ENCODE data around the gene NAALADL2. TPM values are rescaled to one million over a fixed set of nuclear protein-coding genes. Genes with fewer than 3 reads are reported as not detected.
"Not testable (repeated sequence)": the region's sequence is repeated elsewhere in the genome, so short reads cannot be mapped to it uniquely, and the experiment has no call there.

The NAALADL2 gene
- total RNA-seq, 4 donors from 2014 or later, result 10.3 to 16.7 (median 10.9) TPM

GRCh38 chr3:175457301-175457700 is 598.2 kb downstream of the NAALADL2 start:
- peaks cover 0 to 5% (median 0%) of the 10 kb centered on the region in 4 donors for H3K9me3 ChIP-seq
- WGBS, 2 donors, result 99 to 100% methylated on average over 2 of the region's 2 CpGs
- peaks cover 0 to 3% (median 0%) of the 10 kb centered on the region in 3 donors for H3K36me3 ChIP-seq
- H3K27ac ChIP-seq, result no peak overlapping the region
- no peak for TF ChIP-seq EP300 (IDR thresholded peaks at IDR 0.05)
- TF ChIP-seq CTCF (IDR thresholded peaks at IDR 0.05), result no peak
- TF ChIP-seq POLR2A (IDR thresholded peaks at IDR 0.05), result no peak
- no peaks in the 10 kb centered on the region for H3K4me1 ChIP-seq
- no peak for DNase-seq (ENCODE audit: low spot score in 2 of 2)
- H3K27me3 ChIP-seq, result no peaks in the 10 kb centered on the region
- no peak overlapping the region for H3K4me3 ChIP-seq

- not testable (repeated sequence) for H3K4me3 ChIP-seq; H3K4me1 ChIP-seq; DNase-seq (ENCODE audit: low spot score in 2 of 2); H3K9me3 ChIP-seq; H3K27ac ChIP-seq; H3K27me3 ChIP-seq; H3K36me3 ChIP-seq
- WGBS, 2 donors, result 95 to 97% methylated on average over 4 of the region's 4 CpGs
Measured at GRCh38 chr3:175460849-175461399, 601.8 kb downstream of the NAALADL2 start.

- H3K27ac ChIP-seq, result no peak overlapping the region
- 82 to 84% methylated on average over 3 of the region's 3 CpGs for WGBS, 2 donors
- H3K36me3 ChIP-seq, result peaks cover 0 to 3% (median 0%) of the 10 kb centered on the region in 3 donors
- no peak overlapping the region for H3K4me3 ChIP-seq
- TF ChIP-seq CTCF (IDR thresholded peaks at IDR 0.05) (no peak), POLR2A (IDR thresholded peaks at IDR 0.05) (no peak), EP300 (IDR thresholded peaks at IDR 0.05) (no peak)
- DNase-seq (ENCODE audit: low spot score in 2 of 2), result no peak
- H3K9me3 ChIP-seq, result peaks cover 0 to 5% (median 0%) of the 10 kb centered on the region in 4 donors
- no peaks in the 10 kb centered on the region for H3K4me1 ChIP-seq
- H3K27me3 ChIP-seq, result no peaks in the 10 kb centered on the region
Measured at GRCh38 chr3:175464362-175464761, 605.2 kb downstream of the NAALADL2 start.

- Histone ChIP-seq H3K4me1 (no peaks in the 10 kb centered on the region), H3K4me3 (no peak overlapping the region), H3K27me3 (no peaks in the 10 kb centered on the region), H3K9me3 (no peaks in the 10 kb centered on the region), H3K36me3 (no peaks in the 10 kb centered on the region), H3K27ac (no peak overlapping the region)
- TF ChIP-seq CTCF (IDR thresholded peaks at IDR 0.05) (no peak), POLR2A (IDR thresholded peaks at IDR 0.05) (no peak), EP300 (IDR thresholded peaks at IDR 0.05) (no peak)
- DNase-seq (ENCODE audit: low spot score in 2 of 2), result no peak
Measured at GRCh38 chr3:175469124-175469523, 610.0 kb downstream of the NAALADL2 start.

GRCh38 chr3:175475765-175476164 is 616.6 kb downstream of the NAALADL2 start:
- H3K9me3 ChIP-seq, result no peaks in the 10 kb centered on the region
- DNase-seq (ENCODE audit: low spot score in 2 of 2), result no peak
- no peak overlapping the region for H3K4me3 ChIP-seq
- peaks cover 0 to 5% (median 0%) of the 10 kb centered on the region in 4 donors for H3K4me1 ChIP-seq
- 86 to 87% methylated on average over 4 of the region's 4 CpGs for WGBS, 2 donors
- H3K36me3 ChIP-seq, result no peaks in the 10 kb centered on the region
- no peaks in the 10 kb centered on the region for H3K27me3 ChIP-seq
- TF ChIP-seq POLR2A (IDR thresholded peaks at IDR 0.05), result no peak
- TF ChIP-seq EP300 (IDR thresholded peaks at IDR 0.05), result no peak
- no peak for TF ChIP-seq CTCF (IDR thresholded peaks at IDR 0.05)
- H3K27ac ChIP-seq, result no peak overlapping the region

GRCh38 chr3:175476489-175476888 is 617.4 kb downstream of the NAALADL2 start:
- 34 to 38% methylated on average over 2 of the region's 2 CpGs for WGBS, 2 donors
- TF ChIP-seq EP300 (IDR thresholded peaks at IDR 0.05), result no peak
- DNase-seq (ENCODE audit: low spot score in 2 of 2), result no peak

More at GRCh38 chr3:175476489-175476888, 617.4 kb downstream of the NAALADL2 start:
- no peaks in the 10 kb centered on the region for H3K27me3 ChIP-seq
- H3K4me1 ChIP-seq, result peaks cover 0 to 5% (median 0%) of the 10 kb centered on the region in 4 donors
- H3K4me3 ChIP-seq, result no peak overlapping the region
- H3K9me3 ChIP-seq, result no peaks in the 10 kb centered on the region
- H3K27ac ChIP-seq, result no peak overlapping the region
- H3K36me3 ChIP-seq, result no peaks in the 10 kb centered on the region
